ENCODE measurements around the gene PTDSS2. TPM values are rescaled to one million over a fixed set of nuclear protein-coding genes. Genes with fewer than 3 reads are reported as not detected.

PTDSS2 gene
- total RNA-seq, 1 donor from 2014 or later = 55.3 TPM

DNA sequence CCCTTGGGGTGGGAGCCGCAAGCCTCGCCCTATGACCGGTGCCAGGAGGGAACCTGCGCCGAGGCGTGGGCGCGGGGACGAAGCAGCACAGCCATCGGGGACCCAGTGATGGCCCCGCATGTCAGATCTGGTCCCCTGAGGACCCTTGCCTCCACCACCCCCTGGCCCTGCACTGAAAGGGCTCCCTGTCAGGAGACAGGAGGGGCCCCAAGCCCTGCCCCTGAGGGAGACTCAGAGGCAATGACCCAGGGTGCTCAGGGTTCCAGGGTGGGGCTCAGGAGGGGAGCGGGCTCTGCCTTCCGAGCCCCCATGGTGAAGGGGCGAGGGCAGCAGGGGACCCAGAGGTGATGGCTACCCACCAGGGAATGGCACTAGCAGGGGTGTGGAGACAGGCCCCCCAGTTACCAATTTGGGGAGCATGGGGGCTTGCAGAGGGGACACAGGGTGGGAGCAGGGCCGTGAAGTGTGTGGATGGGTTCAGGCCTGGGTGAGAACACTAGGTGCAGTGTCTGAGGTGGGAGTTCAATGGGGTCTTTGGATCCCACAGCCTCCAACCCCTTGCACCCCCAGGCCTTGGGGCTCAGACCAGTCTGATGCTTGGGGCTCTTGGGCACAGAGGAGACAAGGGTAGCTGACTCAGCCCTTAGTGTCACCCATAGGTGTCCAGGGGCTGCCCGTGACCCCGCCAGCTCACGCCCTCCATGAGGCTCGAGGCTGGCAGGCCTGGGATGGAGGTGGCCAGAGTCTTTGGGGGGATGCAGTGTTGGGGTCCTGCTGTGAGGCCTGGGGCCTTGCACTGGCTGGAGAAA is 87.7 kb downstream of the PTDSS2 start:
- no peaks in the 10 kb centered on the region for H3K27me3 Mint-ChIP-seq (ENCODE audit: unreplicated experiment)
- peak overlapping the region; percentile 29 for H3K4me3 Mint-ChIP-seq (ENCODE audit: unreplicated experiment)
- TF ChIP-seq CTCF (IDR thresholded peaks at IDR 0.05) = no peak

DNA sequence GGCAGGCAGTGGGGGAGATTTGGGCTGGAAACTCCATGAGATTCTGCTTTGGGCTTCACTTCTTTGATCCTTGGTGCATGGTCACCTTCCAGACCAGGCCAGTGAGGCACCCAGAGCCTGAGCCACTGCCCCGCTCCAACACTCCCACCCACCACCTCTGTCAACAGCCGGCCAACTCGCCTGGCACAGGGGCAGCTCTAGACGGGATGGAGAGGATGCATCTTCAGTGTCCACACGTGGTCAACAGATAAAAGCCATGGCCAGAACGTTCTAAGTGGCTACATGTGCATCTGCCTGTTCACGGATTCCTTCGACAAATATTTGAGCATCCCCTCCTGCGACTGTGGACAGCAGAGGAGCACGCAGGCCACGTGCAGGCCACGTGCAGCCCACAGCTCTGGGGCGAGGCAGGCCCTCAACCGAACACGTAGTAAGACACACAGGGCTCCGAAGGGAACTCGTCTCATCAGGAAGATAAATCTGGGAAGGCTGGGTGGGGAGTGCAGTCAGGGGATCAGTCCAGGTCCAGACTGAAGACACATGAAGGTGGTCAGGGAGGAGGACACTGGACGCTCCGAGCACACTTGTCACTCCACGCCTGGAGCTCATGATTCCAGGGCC is 88.5 kb downstream of the PTDSS2 start:
- peaks cover 13% of the 10 kb centered on the region for H3K4me1 Mint-ChIP-seq (ENCODE audit: unreplicated experiment)
- no peak for TF ChIP-seq CTCF (IDR thresholded peaks at IDR 0.05)
- no peak for DNase-seq (ENCODE audit: extremely low spot score, unreplicated experiment)
- no peaks in the 10 kb centered on the region for H3K36me3 Mint-ChIP-seq (ENCODE audit: unreplicated experiment)
- H3K27me3 Mint-ChIP-seq (ENCODE audit: unreplicated experiment) = no peaks in the 10 kb centered on the region
- H3K4me3 Mint-ChIP-seq (ENCODE audit: unreplicated experiment) = no peak overlapping the region
- H3K27ac Mint-ChIP-seq (ENCODE audit: unreplicated experiment) = no peak overlapping the region
- H3K9me3 Mint-ChIP-seq (ENCODE audit: unreplicated experiment) = no peaks in the 10 kb centered on the region

More for the DNA sequence above, 87.7 kb downstream of the PTDSS2 start:
- H3K4me1 Mint-ChIP-seq (ENCODE audit: unreplicated experiment) = peaks cover 13% of the 10 kb centered on the region
- no peak overlapping the region for H3K27ac Mint-ChIP-seq (ENCODE audit: unreplicated experiment)
- no peaks in the 10 kb centered on the region for H3K9me3 Mint-ChIP-seq (ENCODE audit: unreplicated experiment)
- no peaks in the 10 kb centered on the region for H3K36me3 Mint-ChIP-seq (ENCODE audit: unreplicated experiment)
- no peak for DNase-seq (ENCODE audit: extremely low spot score, unreplicated experiment)

GRCh38 chr11:539971-540481 is 89.9 kb downstream of the PTDSS2 start:
- no peaks in the 10 kb centered on the region for H3K9me3 Mint-ChIP-seq (ENCODE audit: unreplicated experiment)
- H3K4me3 Mint-ChIP-seq (ENCODE audit: unreplicated experiment) = no peak overlapping the region
- peaks cover 9% of the 10 kb centered on the region for H3K4me1 Mint-ChIP-seq (ENCODE audit: unreplicated experiment)
- H3K27me3 Mint-ChIP-seq (ENCODE audit: unreplicated experiment) = no peaks in the 10 kb centered on the region
- H3K36me3 Mint-ChIP-seq (ENCODE audit: unreplicated experiment) = no peaks in the 10 kb centered on the region
- no peak overlapping the region for H3K27ac Mint-ChIP-seq (ENCODE audit: unreplicated experiment)
- no peak for DNase-seq (ENCODE audit: extremely low spot score, unreplicated experiment)
- no peak for TF ChIP-seq CTCF (IDR thresholded peaks at IDR 0.05)

Other genes starting within 250 kb of the PTDSS2 start
- gene BET1L, start 242.9 kb upstream of the PTDSS2 start, total RNA-seq = 54.6 and 59.3 TPM in 2 replicates
- 105 and 125 TPM in 2 replicates for gene RIC8A, start 242.6 kb upstream of the PTDSS2 start, total RNA-seq
- gene SIRT3, start 213.9 kb upstream of the PTDSS2 start, total RNA-seq = 23.2 and 25.7 TPM in 2 replicates
- gene PSMD13, start 213.3 kb upstream of the PTDSS2 start, total RNA-seq = 115 and 126 TPM in 2 replicates
- not detected in 2 replicates for gene NLRP6, start 171.9 kb upstream of the PTDSS2 start, total RNA-seq
- 39.9 and 43.4 TPM in 2 replicates for gene PGGHG, start 161.2 kb upstream of the PTDSS2 start, total RNA-seq
- not detected in 2 replicates for gene IFITM5, start 150.8 kb upstream of the PTDSS2 start, total RNA-seq
- 671 and 698 TPM in 2 replicates for gene IFITM2, start 142.5 kb upstream of the PTDSS2 start, total RNA-seq
- 352 and 355 TPM in 2 replicates for gene IFITM1, start 136.2 kb upstream of the PTDSS2 start, total RNA-seq
- 1,725 and 1,814 TPM in 2 replicates for gene IFITM3, start 129.4 kb upstream of the PTDSS2 start, total RNA-seq
- gene B4GALNT4, start 80.8 kb upstream of the PTDSS2 start, total RNA-seq = 61.0 and 63.3 TPM in 2 replicates
- gene PKP3, start 56.1 kb upstream of the PTDSS2 start, total RNA-seq = 0.40 and 0.50 TPM in 2 replicates
- 27.0 and 28.0 TPM in 2 replicates for gene SIGIRR, start 35.3 kb upstream of the PTDSS2 start, total RNA-seq
- not detected in 2 replicates for gene ANO9, start 8.3 kb upstream of the PTDSS2 start, total RNA-seq
- gene RNH1, start 57.0 kb downstream of the PTDSS2 start, total RNA-seq = 151 and 160 TPM in 2 replicates
- 68.3 and 69.4 TPM in 2 replicates for gene HRAS, start 85.3 kb downstream of the PTDSS2 start, total RNA-seq
- 3.2 and 3.7 TPM in 2 replicates for gene LRRC56, start 87.2 kb downstream of the PTDSS2 start, total RNA-seq
- 6.0 and 6.4 TPM in 2 replicates for gene LMNTD2, start 110.5 kb downstream of the PTDSS2 start, total RNA-seq
- gene RASSF7, start 110.7 kb downstream of the PTDSS2 start, total RNA-seq = 8.0 and 9.3 TPM in 2 replicates
- 31.5 TPM in 2 replicates for gene PHRF1, start 126.2 kb downstream of the PTDSS2 start, total RNA-seq
- gene IRF7, start 165.7 kb downstream of the PTDSS2 start, total RNA-seq = 14.4 and 15.4 TPM in 2 replicates
- gene CDHR5, start 174.7 kb downstream of the PTDSS2 start, total RNA-seq = not detected in 2 replicates
- gene SCT, start 176.9 kb downstream of the PTDSS2 start, total RNA-seq = not detected in 2 replicates
- gene DRD4, start 187.0 kb downstream of the PTDSS2 start, total RNA-seq = 1.7 and 1.8 TPM in 2 replicates
- 113 and 121 TPM in 2 replicates for gene DEAF1, start 244.9 kb downstream of the PTDSS2 start, total RNA-seq
- 43.9 and 45.2 TPM in 2 replicates for gene TMEM80, start 245.5 kb downstream of the PTDSS2 start, total RNA-seq

All from osteocyte (in vitro differentiated cells).